PC-9 (cell line): ENCODE results near the gene RHEB.

ENCODE experiments used
- CTCF ChIP-seq: fragments of 200-600 bp; sonication (generic); conservative IDR thresholded peaks from 2 replicates; pipeline ENCODE4 v1.6.1; 2017; ENCODE audit warnings: mixed run types, antibody characterized with exemption, mild to moderate bottlenecking, moderate library complexity
- EZH2 ChIP-seq: fragments of 200-600 bp; sonication (generic); IDR thresholded peaks from 2 replicates; pipeline ENCODE4 v1.8.0; 2017; ENCODE audit warnings: antibody characterized with exemption, low read depth

- TF ChIP-seq EZH2 (no peak), CTCF (no peak)
Observed at GRCh38 chr7:151451626-151452571, 67.8 kb downstream of the RHEB start.
